ENCODE data around the gene NRG3.

Gene NRG3

GRCh38 chr10:82234173-82234572 is 359.2 kb downstream of the NRG3 start:
- no peak for DNase-seq

- no peak for DNase-seq
These were observed 361.2 kb downstream of the NRG3 start for GRCh38 chr10:82236084-82236731.

GRCh38 chr10:82238291-82238690 is 363.3 kb downstream of the NRG3 start:
- no peak for DNase-seq

- DNase-seq = no peak
These were observed 365.4 kb downstream of the NRG3 start for GRCh38 chr10:82240408-82240807.

- DNase-seq = no peak
These were observed 367.8 kb downstream of the NRG3 start for GRCh38 chr10:82242778-82243177.

- DNase-seq = no peak
These were observed 370.2 kb downstream of the NRG3 start for GRCh38 chr10:82245157-82245556.

- no peak for DNase-seq
These were observed 371.0 kb downstream of the NRG3 start for GRCh38 chr10:82245906-82246560.

GRCh38 chr10:82249141-82249540 is 374.1 kb downstream of the NRG3 start:
- no peak for DNase-seq

GRCh38 chr10:82251222-82251906 is 376.4 kb downstream of the NRG3 start:
- DNase-seq = no peak

- DNase-seq = no peak
These were observed 377.1 kb downstream of the NRG3 start for GRCh38 chr10:82252081-82252480.

GRCh38 chr10:82254237-82254636 is 379.2 kb downstream of the NRG3 start:
- no peak for DNase-seq

GRCh38 chr10:82256275-82256674 is 381.3 kb downstream of the NRG3 start:
- no peak for DNase-seq

GRCh38 chr10:82266438-82266837 is 391.4 kb downstream of the NRG3 start:
- DNase-seq = no peak

GRCh38 chr10:82267014-82267413 is 392.0 kb downstream of the NRG3 start:
- no peak for DNase-seq

- DNase-seq = no peak
These were observed 392.5 kb downstream of the NRG3 start for GRCh38 chr10:82267465-82267864.

GRCh38 chr10:82267960-82268359 is 393.0 kb downstream of the NRG3 start:
- no peak for DNase-seq

GRCh38 chr10:82277591-82277990 is 402.6 kb downstream of the NRG3 start:
- no peak for DNase-seq

- DNase-seq = no peak
These were observed 403.6 kb downstream of the NRG3 start for GRCh38 chr10:82278401-82279182.

GRCh38 chr10:82282782-82283456 is 407.9 kb downstream of the NRG3 start:
- DNase-seq = no peak

- DNase-seq = no peak
These were observed 409.2 kb downstream of the NRG3 start for GRCh38 chr10:82284180-82284579.

GRCh38 chr10:82288461-82288881 is 413.5 kb downstream of the NRG3 start:
- no peak for DNase-seq

- DNase-seq = no peak
These were observed 415.0 kb downstream of the NRG3 start for GRCh38 chr10:82289945-82290344.

- DNase-seq = no peak
These were observed 419.9 kb downstream of the NRG3 start for GRCh38 chr10:82294874-82295378.
